Thymus (tissue), 11 donors: Measurements from ENCODE around the gene LRP1-AS. TPM values are rescaled to one million over a fixed set of nuclear protein-coding genes. Genes with fewer than 3 reads are reported as not detected.
"Not testable (repeated sequence)": the region's sequence is repeated elsewhere in the genome, so short reads cannot be mapped to it uniquely, and the experiment has no call there.

Experiments
- DNase-seq, 9 donors: peaks; one replicate each; pipeline ENCODE4 v3.0.0-alpha.2; 2013; ENCODE audit warnings: low spot score in 9 of 9, low read depth in 6 of 9, missing footprints in 1 of 9
- H3K27ac ChIP-seq, 2 donors: one replicate each; pipeline ENCODE4 v1.5.1; 2013; ENCODE audit warnings: control low read depth in 1 of 2, low read depth in 1 of 2, low read length in 1 of 2, mild to moderate bottlenecking in 1 of 2, moderate library complexity in 1 of 2
- H3K27me3 ChIP-seq, 2 donors: one replicate each; pipeline ENCODE4 v1.5.1; 2013; ENCODE audit warnings: low read length in 1 of 2; ENCODE audit not compliant: control insufficient read depth in 2 of 2, insufficient read depth in 1 of 2
- H3K36me3 ChIP-seq, 2 donors: one replicate each; pipeline ENCODE4 v1.5.1; 2013; ENCODE audit warnings: low read length in 1 of 2, mild to moderate bottlenecking in 1 of 2, moderate library complexity in 1 of 2; ENCODE audit not compliant: control insufficient read depth in 2 of 2, insufficient read depth in 2 of 2
- H3K4me1 ChIP-seq, 2 donors: one replicate each; pipeline ENCODE4 v1.5.1; 2013; ENCODE audit warnings: low read length in 2 of 2; ENCODE audit not compliant: control insufficient read depth in 2 of 2, insufficient read depth in 2 of 2
- H3K4me3 ChIP-seq, 2 donors: one replicate each; pipeline ENCODE4 v1.5.1; 2013; ENCODE audit warnings: low read length in 2 of 2, control low read depth in 1 of 2, mild to moderate bottlenecking in 1 of 2
- H3K9me3 ChIP-seq, 2 donors: one replicate each; pipeline ENCODE4 v1.5.1; 2013; ENCODE audit warnings: low read length in 1 of 2, mild to moderate bottlenecking in 1 of 2; ENCODE audit not compliant: control insufficient read depth in 2 of 2, insufficient read depth in 1 of 2
- WGBS: extraction: QIAGEN DNeasy Blood & Tissue Kit; methylation state at CpG from one replicate; pipeline ENCODE4 v1.1.7; 2013; 5-methylcytosine and 5-hydroxymethylcytosine counted together
- polyA plus RNA-seq: library from polyadenylated mRNA; stranded (reverse); fragments of 200-250 nt; gene quantifications from one replicate; pipeline ENCODE4 v1.2.3, GENCODE V29; 2013
- total RNA-seq: library from RNA; stranded (reverse); fragments of 120-200 nt; gene quantifications from one replicate; pipeline ENCODE4 v1.2.4, GENCODE V29; 2013
- donor health status: healthy.

The LRP1-AS gene
- total and polyA plus RNA-seq, 2 donors: not detected

- Histone ChIP-seq H3K27me3 (peaks cover 51 to 68% of the 10 kb centered on the region in 2 donors), H3K9me3 (peaks cover 0 to 1% of the 10 kb centered on the region in 2 donors), H3K4me1 (peaks cover 9 to 28% of the 10 kb centered on the region in 2 donors), H3K4me3 (no peak overlapping the region), H3K36me3 (no peaks in the 10 kb centered on the region), H3K27ac (no peak overlapping the region)
- 96% methylated on average over 11 of the region's 11 CpGs for WGBS
- no peak for DNase-seq
Measured at GRCh38 chr12:57126061-57126460, 21.4 kb downstream of the LRP1-AS start.

DNA sequence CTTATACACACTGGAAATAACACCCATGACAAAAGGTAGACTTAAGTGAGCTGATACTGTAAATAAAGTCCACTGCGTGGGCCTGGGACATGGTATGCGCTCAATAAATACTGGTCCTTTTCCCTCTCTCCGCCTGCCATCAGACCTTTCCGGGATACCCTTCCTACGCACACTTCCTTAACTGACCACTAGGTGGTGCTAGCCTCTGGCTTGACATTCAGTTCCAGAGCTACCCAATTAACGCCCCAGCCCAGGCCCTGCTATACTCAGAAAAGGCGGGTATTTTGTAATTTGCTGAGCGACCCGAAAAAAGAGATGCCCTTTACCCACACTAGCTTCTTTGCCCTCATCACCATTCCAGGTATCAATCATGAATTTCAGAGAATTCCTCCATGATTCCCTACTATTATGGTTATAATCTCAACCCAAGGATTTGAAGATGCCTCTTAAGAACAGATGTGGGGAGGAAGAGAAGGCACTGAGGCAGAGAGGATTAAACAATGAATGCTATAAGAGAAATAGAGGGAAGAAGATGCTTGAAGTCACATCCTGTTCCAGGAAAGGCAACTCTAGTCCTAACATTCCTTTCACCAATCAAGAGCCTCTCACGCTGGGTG lies 23.1 kb downstream of the LRP1-AS start:
- DNase-seq: peak in 6 of 9 donors; percentile 55 to 83 (median 69)
- WGBS: 25% methylated on average over 10 of the region's 10 CpGs
- Histone ChIP-seq H3K4me1 (peaks cover 9 to 26% of the 10 kb centered on the region in 2 donors), H3K27me3 (peaks cover 36 to 51% of the 10 kb centered on the region in 2 donors), H3K36me3 (no peaks in the 10 kb centered on the region), H3K27ac (no peak overlapping the region), H3K4me3 (no peak overlapping the region), H3K9me3 (peaks cover 0 to 1% of the 10 kb centered on the region in 2 donors)

GRCh38 chr12:57123813-57124212 lies 23.6 kb downstream of the LRP1-AS start:
- 63% methylated on average over 2 of the region's 2 CpGs for WGBS
- Histone ChIP-seq H3K4me3 (no peak overlapping the region), H3K27ac (no peak overlapping the region), H3K27me3 (peaks cover 30 to 45% of the 10 kb centered on the region in 2 donors), H3K36me3 (no peaks in the 10 kb centered on the region), H3K4me1 (peaks cover 7 to 21% of the 10 kb centered on the region in 2 donors), H3K9me3 (peaks cover 0 to 1% of the 10 kb centered on the region in 2 donors)
- DNase-seq: no peak

GRCh38 chr12:57120718-57121117 lies 26.7 kb downstream of the LRP1-AS start:
- not testable (repeated sequence) for H3K36me3 ChIP-seq, H3K9me3 ChIP-seq, H3K4me3 ChIP-seq, DNase-seq, H3K4me1 ChIP-seq, H3K27ac ChIP-seq
- peaks cover 6 to 14% of the 10 kb centered on the region in 2 donors for H3K27me3 ChIP-seq
- 97% methylated on average over 11 of the region's 11 CpGs for WGBS

DNA sequence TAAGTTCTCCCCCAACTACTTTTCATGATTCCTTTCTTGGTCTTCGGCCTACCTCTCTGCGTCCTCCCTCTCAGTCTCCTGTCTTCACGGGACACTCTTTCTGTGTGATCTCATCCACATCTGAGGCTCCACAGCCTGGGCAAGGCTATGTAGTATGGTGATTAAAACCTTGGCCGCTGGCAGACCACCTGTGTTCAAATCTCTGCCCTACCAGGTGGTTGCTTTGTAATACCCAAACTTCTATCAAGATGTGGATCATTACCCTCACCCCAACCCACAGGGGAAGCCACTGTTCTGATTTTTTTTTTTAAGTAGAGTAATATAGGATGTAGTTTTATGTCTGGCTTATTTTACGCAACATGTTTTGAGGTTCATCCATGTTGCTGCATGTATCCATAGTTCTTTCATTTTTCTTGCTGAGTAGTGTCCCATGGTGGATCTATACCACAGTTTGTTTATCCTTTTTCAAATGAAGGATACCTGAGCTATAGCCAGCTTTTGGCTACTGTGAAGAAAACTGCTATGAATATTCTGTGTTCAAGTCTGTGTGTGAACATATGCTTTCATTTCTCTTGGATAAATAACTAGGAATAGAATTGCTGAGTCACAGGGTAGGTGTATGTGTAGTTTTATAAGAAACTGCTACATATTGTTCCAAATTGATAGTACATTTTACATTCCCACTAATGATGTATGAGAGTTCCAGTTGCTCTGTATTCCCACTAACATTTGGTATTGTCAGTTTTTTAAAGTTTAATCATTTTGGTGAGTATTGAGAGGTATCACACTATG lies 27.9 kb downstream of the LRP1-AS start:
- H3K4me1 ChIP-seq: no peaks in the 10 kb centered on the region
- peaks cover 0 to 1% of the 10 kb centered on the region in 2 donors for H3K9me3 ChIP-seq
- H3K27ac ChIP-seq: no peak overlapping the region
- DNase-seq: no peak
- H3K36me3 ChIP-seq: no peaks in the 10 kb centered on the region
- peaks cover 2 to 3% of the 10 kb centered on the region in 2 donors for H3K27me3 ChIP-seq
- 92% methylated on average over 5 of the region's 5 CpGs for WGBS
- H3K4me3 ChIP-seq: no peak overlapping the region

- H3K27ac ChIP-seq: no peak overlapping the region
- no peaks in the 10 kb centered on the region for H3K4me1 ChIP-seq
Measured at GRCh38 chr12:57118711-57119271, 28.6 kb downstream of the LRP1-AS start.

GRCh38 chr12:57116580-57117281 lies 30.7 kb downstream of the LRP1-AS start:
- no peak overlapping the region for H3K27ac ChIP-seq
- H3K4me3 ChIP-seq: no peak overlapping the region
- no peaks in the 10 kb centered on the region for H3K36me3 ChIP-seq
- 98% methylated on average over 5 of the region's 5 CpGs for WGBS
- H3K9me3 ChIP-seq: no peaks in the 10 kb centered on the region
- peaks cover 4 to 8% of the 10 kb centered on the region in 2 donors for H3K4me1 ChIP-seq
- DNase-seq: no peak
- H3K27me3 ChIP-seq: no peaks in the 10 kb centered on the region

More at GRCh38 chr12:57118711-57119271, 28.6 kb downstream of the LRP1-AS start:
- no peak overlapping the region for H3K4me3 ChIP-seq
- H3K36me3 ChIP-seq: no peaks in the 10 kb centered on the region
- H3K27me3 ChIP-seq: no peaks in the 10 kb centered on the region
- peaks cover 0 to under 1% of the 10 kb centered on the region in 2 donors for H3K9me3 ChIP-seq
- DNase-seq: no peak
- 90% methylated on average over 1 of the region's 1 CpG for WGBS

GRCh38 chr12:57112492-57113294 lies 34.7 kb downstream of the LRP1-AS start:
- H3K9me3 ChIP-seq: peaks cover 0 to 4% of the 10 kb centered on the region in 2 donors
- peaks cover 11 to 39% of the 10 kb centered on the region in 2 donors for H3K4me1 ChIP-seq
- peaks cover 6 to 8% of the 10 kb centered on the region in 2 donors for H3K36me3 ChIP-seq
- WGBS: 76% methylated on average over 9 of the region's 9 CpGs
- peak in 2 of 9 donors; percentile 96 to 97 for DNase-seq
- H3K27me3 ChIP-seq: no peaks in the 10 kb centered on the region
- peak overlapping the region; percentile 98 for H3K27ac ChIP-seq
- H3K4me3 ChIP-seq: peak overlapping the region; percentile 52 to 75
